Breast epithelium (tissue), 3 donors: ENCODE measurements around the gene ANKMY1.

ENCODE experiments used
- POLR2A ChIP-seq: fragments of 450-650 bp; IDR thresholded peaks from one replicate; pipeline ENCODE4 v1.6.1; 2016; ENCODE audit warnings: antibody characterized with exemption, mild to moderate bottlenecking, moderate library complexity
- POLR2AphosphoS5 ChIP-seq, 3 donors: sonication (generic); formaldehyde crosslinking; IDR thresholded peaks; one replicate each; pipeline ENCODE4 v1.6.1; 2017; ENCODE audit warnings: antibody characterized with exemption in 3 of 3
- TF ChIP-seq, protein P1 (sequence below), 3 donors: fragments of 450-650 bp; IDR thresholded peaks; one replicate each; pipeline ENCODE4 v1.5.1; 2016 to 2017; ENCODE audit warnings: antibody characterized with exemption in 3 of 3, mild to moderate bottlenecking in 3 of 3, moderate library complexity in 3 of 3

- TF ChIP-seq, protein P1, sequence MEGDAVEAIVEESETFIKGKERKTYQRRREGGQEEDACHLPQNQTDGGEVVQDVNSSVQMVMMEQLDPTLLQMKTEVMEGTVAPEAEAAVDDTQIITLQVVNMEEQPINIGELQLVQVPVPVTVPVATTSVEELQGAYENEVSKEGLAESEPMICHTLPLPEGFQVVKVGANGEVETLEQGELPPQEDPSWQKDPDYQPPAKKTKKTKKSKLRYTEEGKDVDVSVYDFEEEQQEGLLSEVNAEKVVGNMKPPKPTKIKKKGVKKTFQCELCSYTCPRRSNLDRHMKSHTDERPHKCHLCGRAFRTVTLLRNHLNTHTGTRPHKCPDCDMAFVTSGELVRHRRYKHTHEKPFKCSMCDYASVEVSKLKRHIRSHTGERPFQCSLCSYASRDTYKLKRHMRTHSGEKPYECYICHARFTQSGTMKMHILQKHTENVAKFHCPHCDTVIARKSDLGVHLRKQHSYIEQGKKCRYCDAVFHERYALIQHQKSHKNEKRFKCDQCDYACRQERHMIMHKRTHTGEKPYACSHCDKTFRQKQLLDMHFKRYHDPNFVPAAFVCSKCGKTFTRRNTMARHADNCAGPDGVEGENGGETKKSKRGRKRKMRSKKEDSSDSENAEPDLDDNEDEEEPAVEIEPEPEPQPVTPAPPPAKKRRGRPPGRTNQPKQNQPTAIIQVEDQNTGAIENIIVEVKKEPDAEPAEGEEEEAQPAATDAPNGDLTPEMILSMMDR (IDR thresholded peaks at IDR 0.05), result no peak
- TF ChIP-seq POLR2AphosphoS5 (IDR thresholded peaks at IDR 0.05) (no peak), POLR2A (no peak)
These were observed 95.6 kb downstream of the ANKMY1 start for GRCh38 chr2:240462073-240462706.
